Prostate gland (tissue), 2 donors: Measurements from ENCODE around the gene TSPAN3. TPM values are rescaled to one million over a fixed set of nuclear protein-coding genes. Genes with fewer than 3 reads are reported as not detected.

Experiments used
- DNase-seq: peaks from one replicate; pipeline ENCODE4 v3.0.0-alpha.2; 2019; ENCODE audit warnings: low spot score
- H3K27ac ChIP-seq, 2 donors: fragments of 200-600 bp; sonication (generic); 2 replicates each; pipeline ENCODE4 v1.5.1; 2017 to 2019
- H3K27me3 ChIP-seq: fragments of 200-600 bp; sonication (generic); replicated peaks from 2 replicates; pipeline ENCODE4 v1.5.1; 2019; ENCODE audit not compliant: insufficient read depth
- H3K36me3 ChIP-seq, 2 donors: fragments of 200-600 bp; sonication (generic); 1 replicate in 1 of 2; 2 replicates in 1 of 2; pipeline versions ENCODE4 v1.5.1 to v1.8.1; 2017 to 2019
- H3K4me1 ChIP-seq: fragments of 200-600 bp; sonication (generic); replicated peaks from 2 replicates; pipeline ENCODE4 v1.5.1; 2019
- H3K4me3 ChIP-seq, 2 donors: fragments of 200-600 bp; sonication (generic); 2 replicates each; pipeline ENCODE4 v1.5.1; 2017 to 2019
- H3K9me3 ChIP-seq: fragments of 200-600 bp; sonication (generic); 2 replicates; pipeline ENCODE4 v1.5.1; 2017
- POLR2A ChIP-seq: fragments of 450-650 bp; IDR thresholded peaks from one replicate; pipeline ENCODE4 v1.6.1; 2016; ENCODE audit warnings: antibody characterized with exemption, mild to moderate bottlenecking
- POLR2AphosphoS5 ChIP-seq: sonication (generic); formaldehyde crosslinking; IDR thresholded peaks from one replicate; pipeline ENCODE4 v1.6.1; 2017; ENCODE audit warnings: antibody characterized with exemption
- WGBS: methylation state at CpG from one replicate; pipeline ENCODE4 v1.1.5; 2018; 5-methylcytosine and 5-hydroxymethylcytosine counted together
- intact Hi-C: fragments of 100-400 bp; cut with DNase I; formaldehyde crosslinking; loops from one replicate; pipeline ENCODE4 v1.14.2; 2022
- total RNA-seq, 2 donors: library from RNA; depleted of rRNA; stranded (reverse); fragments of >200 nt; gene quantifications; one replicate each; pipeline ENCODE4 v1.1.0, GENCODE V29; 2016
- TF ChIP-seq, protein P1 (sequence below), 4 experiments: fragments of 200-600 bp in 2 of 4; fragments of 450-650 bp in 2 of 4; sonication (generic) in 2 of 4; IDR thresholded peaks; 1 replicate in 3 of 4; 2 replicates in 1 of 4; pipeline ENCODE4 v1.5.1; 2016 to 2019; ENCODE audit warnings: antibody characterized with exemption in 4 of 4, mild to moderate bottlenecking in 2 of 4, moderate library complexity in 2 of 4

The TSPAN3 gene
- total RNA-seq, 2 donors from 2014 or later, result 234 to 238 TPM

DNA sequence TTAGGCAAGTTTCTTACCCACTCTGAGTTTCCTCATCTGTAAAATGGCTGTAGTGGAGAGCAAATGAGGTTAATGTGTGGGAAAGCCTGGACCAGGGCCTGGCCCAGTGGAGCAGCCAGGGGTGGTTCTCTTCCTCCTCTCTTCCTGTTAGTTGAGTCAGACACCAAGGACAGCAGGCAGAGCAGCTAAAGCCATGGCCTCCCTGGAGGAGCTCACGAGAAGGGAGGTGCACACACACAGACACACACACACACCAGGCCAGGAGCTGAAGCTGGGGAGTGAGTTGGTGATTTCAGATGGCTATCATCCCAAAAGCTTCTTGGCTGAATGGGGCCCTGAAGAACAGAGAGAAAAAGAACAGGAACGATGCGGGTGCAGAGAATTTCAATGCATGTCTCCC lies 33.2 kb upstream of the TSPAN3 start:
- H3K27ac ChIP-seq, result no peak overlapping the region
- H3K36me3 ChIP-seq, result no peaks in the 10 kb centered on the region
- H3K4me3 ChIP-seq, result no peak overlapping the region
- intact Hi-C loops, result no loop called here
- no peaks in the 10 kb centered on the region for H3K9me3 ChIP-seq
- DNase-seq, result no peak
- no peaks in the 10 kb centered on the region for H3K4me1 ChIP-seq
- H3K27me3 ChIP-seq, result no peaks in the 10 kb centered on the region
- WGBS, result 87% methylated on average over 3 of the region's 3 CpGs
- TF ChIP-seq, protein P1, sequence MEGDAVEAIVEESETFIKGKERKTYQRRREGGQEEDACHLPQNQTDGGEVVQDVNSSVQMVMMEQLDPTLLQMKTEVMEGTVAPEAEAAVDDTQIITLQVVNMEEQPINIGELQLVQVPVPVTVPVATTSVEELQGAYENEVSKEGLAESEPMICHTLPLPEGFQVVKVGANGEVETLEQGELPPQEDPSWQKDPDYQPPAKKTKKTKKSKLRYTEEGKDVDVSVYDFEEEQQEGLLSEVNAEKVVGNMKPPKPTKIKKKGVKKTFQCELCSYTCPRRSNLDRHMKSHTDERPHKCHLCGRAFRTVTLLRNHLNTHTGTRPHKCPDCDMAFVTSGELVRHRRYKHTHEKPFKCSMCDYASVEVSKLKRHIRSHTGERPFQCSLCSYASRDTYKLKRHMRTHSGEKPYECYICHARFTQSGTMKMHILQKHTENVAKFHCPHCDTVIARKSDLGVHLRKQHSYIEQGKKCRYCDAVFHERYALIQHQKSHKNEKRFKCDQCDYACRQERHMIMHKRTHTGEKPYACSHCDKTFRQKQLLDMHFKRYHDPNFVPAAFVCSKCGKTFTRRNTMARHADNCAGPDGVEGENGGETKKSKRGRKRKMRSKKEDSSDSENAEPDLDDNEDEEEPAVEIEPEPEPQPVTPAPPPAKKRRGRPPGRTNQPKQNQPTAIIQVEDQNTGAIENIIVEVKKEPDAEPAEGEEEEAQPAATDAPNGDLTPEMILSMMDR (IDR thresholded peaks at IDR 0.05), result no peak
- no peak for TF ChIP-seq POLR2AphosphoS5
- TF ChIP-seq POLR2A, result no peak

DNA sequence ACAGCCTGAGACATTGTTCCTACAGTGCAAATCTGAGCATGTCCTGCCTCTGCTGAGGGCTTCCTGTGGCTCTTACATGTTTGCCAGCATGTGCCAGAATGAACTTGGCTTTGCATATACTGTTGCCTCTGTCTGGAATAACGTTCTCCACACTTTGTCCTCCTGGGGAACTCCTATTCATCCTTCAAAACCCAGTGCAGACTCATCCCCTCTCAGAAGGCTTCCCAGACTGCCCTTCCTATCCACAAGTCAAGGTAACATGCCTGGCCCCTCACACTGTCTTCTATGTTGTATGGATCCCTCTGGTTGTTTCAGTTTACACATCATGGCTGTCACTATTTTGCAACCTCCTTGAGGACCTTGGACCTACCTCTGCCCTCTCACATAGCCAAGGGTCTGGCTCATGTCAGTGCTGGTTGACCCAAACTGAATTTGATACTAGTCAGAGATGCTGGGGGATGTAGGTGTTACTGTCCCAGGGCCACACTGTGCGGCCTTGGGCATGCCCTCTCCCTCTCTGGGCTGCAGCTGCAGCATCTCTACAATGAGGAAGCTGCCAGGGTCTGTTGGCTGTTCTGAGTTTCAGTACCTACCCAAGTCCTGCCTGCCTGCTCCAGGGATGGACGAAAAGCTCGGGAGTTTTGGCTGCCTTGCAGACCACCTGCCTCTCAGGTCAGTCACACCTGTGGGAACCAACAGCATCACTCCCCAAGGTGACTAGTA lies 29.0 kb upstream of the TSPAN3 start:
- intact Hi-C loops, result no loop called here
- 90% methylated on average over 4 of the region's 4 CpGs for WGBS

DNA sequence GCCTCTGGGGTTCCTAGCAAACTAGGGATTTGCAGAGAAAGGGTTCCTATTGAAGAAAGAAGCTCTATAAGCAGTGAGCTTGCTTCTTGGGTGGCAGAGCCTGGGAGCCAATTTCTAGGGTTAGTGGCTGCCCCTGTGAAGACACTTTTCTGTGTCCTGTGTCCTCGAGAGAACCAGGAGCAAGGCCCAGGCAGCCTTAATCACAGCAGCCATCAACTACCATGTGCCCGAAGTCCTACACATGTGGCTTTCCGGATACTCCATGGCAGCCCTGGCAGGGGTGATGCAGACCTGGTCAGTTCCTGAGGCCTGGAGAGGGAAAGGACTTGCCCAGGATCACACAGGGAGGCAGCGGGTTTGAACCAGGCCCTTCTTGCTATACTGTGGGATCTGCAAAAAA lies 27.7 kb upstream of the TSPAN3 start:
- no peak for DNase-seq
- H3K4me3 ChIP-seq, result no peak overlapping the region

More for the DNA sequence above, 29.0 kb upstream of the TSPAN3 start:
- Histone ChIP-seq H3K27me3 (no peaks in the 10 kb centered on the region), H3K4me3 (no peak overlapping the region), H3K4me1 (no peaks in the 10 kb centered on the region), H3K9me3 (no peaks in the 10 kb centered on the region), H3K27ac (no peak overlapping the region), H3K36me3 (no peaks in the 10 kb centered on the region)
- TF ChIP-seq, protein P1 (IDR thresholded peaks at IDR 0.05), result no peak
- TF ChIP-seq POLR2AphosphoS5 (no peak), POLR2A (no peak)
- no peak for DNase-seq

GRCh38 chr15:77097921-77098320 lies 27.0 kb upstream of the TSPAN3 start:
- Histone ChIP-seq H3K4me1 (no peaks in the 10 kb centered on the region), H3K36me3 (no peaks in the 10 kb centered on the region), H3K4me3 (no peak overlapping the region), H3K9me3 (no peaks in the 10 kb centered on the region), H3K27ac (no peak overlapping the region), H3K27me3 (no peaks in the 10 kb centered on the region)
- TF ChIP-seq, protein P1 (IDR thresholded peaks at IDR 0.05), result no peak
- no peak for TF ChIP-seq POLR2AphosphoS5
- no peak for DNase-seq
- WGBS, result 98% methylated on average over 5 of the region's 5 CpGs
- intact Hi-C loops, result no loop called here

More for the DNA sequence above, 27.7 kb upstream of the TSPAN3 start:
- no peaks in the 10 kb centered on the region for H3K9me3 ChIP-seq
- H3K36me3 ChIP-seq, result no peaks in the 10 kb centered on the region
- H3K4me1 ChIP-seq, result no peaks in the 10 kb centered on the region
- 94% methylated on average over 4 of the region's 4 CpGs for WGBS
- H3K27me3 ChIP-seq, result no peaks in the 10 kb centered on the region
- intact Hi-C loops, result no loop called here
- no peak overlapping the region for H3K27ac ChIP-seq
- no peak for TF ChIP-seq POLR2AphosphoS5
- TF ChIP-seq, protein P1 (IDR thresholded peaks at IDR 0.05), result no peak
- no peak for TF ChIP-seq POLR2A

- TF ChIP-seq POLR2AphosphoS5, result no peak
- TF ChIP-seq, protein P1 (IDR thresholded peaks at IDR 0.05), result no peak
- TF ChIP-seq POLR2A, result no peak
- intact Hi-C loops, result no loop called here
- H3K4me3 ChIP-seq, result no peak overlapping the region
Measured at GRCh38 chr15:77097248-77097721, 26.4 kb upstream of the TSPAN3 start.

More at GRCh38 chr15:77097248-77097721, 26.4 kb upstream of the TSPAN3 start:
- H3K27me3 ChIP-seq, result no peaks in the 10 kb centered on the region
- no peak overlapping the region for H3K27ac ChIP-seq
- H3K9me3 ChIP-seq, result no peaks in the 10 kb centered on the region
- H3K4me1 ChIP-seq, result no peaks in the 10 kb centered on the region
- 89% methylated on average over 7 of the region's 7 CpGs for WGBS
- no peak for DNase-seq
- H3K36me3 ChIP-seq, result no peaks in the 10 kb centered on the region
